ENCODE measurements around the gene GABRR3.

The GABRR3 gene

GRCh38 chr3:97940034-97940433 is 95.1 kb downstream of the GABRR3 start:
- DNase-seq (ENCODE audit: low read depth in 1 of 2, low spot score in 1 of 2) = peak in 1 of 2 experiments; percentile 16
- no peak for TF ChIP-seq SPI1 (IDR thresholded peaks at IDR 0.05; ENCODE audit: borderline replicate concordance, low read depth)
- no peak for TF ChIP-seq REST (IDR thresholded peaks at IDR 0.05; ENCODE audit: insufficient replicate concordance, low read depth)
- TF ChIP-seq POLR2AphosphoS5 (IDR thresholded peaks at IDR 0.05; ENCODE audit: low read depth) = no peak
- TF ChIP-seq GABPA (IDR thresholded peaks at IDR 0.05; ENCODE audit: low read depth) = no peak
- TF ChIP-seq CTCF (IDR thresholded peaks at IDR 0.05; ENCODE audit: insufficient read depth, low read length) = no peak
- H3K27ac ChIP-seq (replicated peaks) = no peak overlapping the region
- no peaks in the 10 kb centered on the region for H3K27me3 ChIP-seq (ENCODE audit: insufficient read depth, poor library complexity, severe bottlenecking)
- H3K4me3 ChIP-seq (replicated peaks; ENCODE audit: insufficient read depth, low read length) = no peak overlapping the region

GRCh38 chr3:97939401-97939800 is 95.7 kb downstream of the GABRR3 start:
- TF ChIP-seq REST (IDR thresholded peaks at IDR 0.05; ENCODE audit: insufficient replicate concordance, low read depth) (no peak), GABPA (IDR thresholded peaks at IDR 0.05; ENCODE audit: low read depth) (no peak), SPI1 (IDR thresholded peaks at IDR 0.05; ENCODE audit: borderline replicate concordance, low read depth) (no peak), POLR2AphosphoS5 (IDR thresholded peaks at IDR 0.05; ENCODE audit: low read depth) (no peak), CTCF (IDR thresholded peaks at IDR 0.05; ENCODE audit: insufficient read depth, low read length) (no peak)
- Histone ChIP-seq H3K27me3 (ENCODE audit: insufficient read depth, poor library complexity, severe bottlenecking) (no peaks in the 10 kb centered on the region), H3K27ac (replicated peaks) (no peak overlapping the region), H3K4me3 (replicated peaks; ENCODE audit: insufficient read depth, low read length) (no peak overlapping the region)
- DNase-seq (ENCODE audit: low read depth in 1 of 2, low spot score in 1 of 2) = no peak

GRCh38 chr3:97938444-97938843 is 96.7 kb downstream of the GABRR3 start:
- TF ChIP-seq REST (IDR thresholded peaks at IDR 0.05; ENCODE audit: insufficient replicate concordance, low read depth) (no peak), POLR2AphosphoS5 (IDR thresholded peaks at IDR 0.05; ENCODE audit: low read depth) (no peak), CTCF (IDR thresholded peaks at IDR 0.05; ENCODE audit: insufficient read depth, low read length) (no peak), GABPA (IDR thresholded peaks at IDR 0.05; ENCODE audit: low read depth) (no peak), SPI1 (IDR thresholded peaks at IDR 0.05; ENCODE audit: borderline replicate concordance, low read depth) (no peak)
- Histone ChIP-seq H3K27me3 (ENCODE audit: insufficient read depth, poor library complexity, severe bottlenecking) (no peaks in the 10 kb centered on the region), H3K4me3 (replicated peaks; ENCODE audit: insufficient read depth, low read length) (no peak overlapping the region), H3K27ac (replicated peaks) (no peak overlapping the region)
- no peak for DNase-seq (ENCODE audit: low read depth in 1 of 2, low spot score in 1 of 2)

Data from HL-60 (cell line).